Brain microvascular endothelial cell (primary cell): ENCODE results near the gene GPR155.
"Not testable (repeated sequence)": the region's sequence is repeated elsewhere in the genome, so short reads cannot be mapped to it uniquely, and the experiment has no call there.

Experiments used
- DNase-seq: peaks from one replicate; pipeline ENCODE4 v3.0.0-alpha.2; 2020
- H3K27ac ChIP-seq: fragments of 250-450 bp; sonication (Bioruptor Pico); 2 replicates; pipeline ENCODE4 v1.5.1; 2020; ENCODE audit warnings: mild to moderate bottlenecking, moderate library complexity
- H3K27me3 ChIP-seq: fragments of 250-450 bp; sonication (Bioruptor Pico); replicated peaks from 2 replicates; pipeline ENCODE4 v1.5.1; 2020; ENCODE audit warnings: mild to moderate bottlenecking
- H3K36me3 ChIP-seq: fragments of 250-450 bp; sonication (Bioruptor Pico); replicated peaks from 2 replicates; pipeline ENCODE4 v1.5.1; 2020; ENCODE audit warnings: mild to moderate bottlenecking
- H3K4me3 ChIP-seq: 2 replicates; pipeline ENCODE4 v1.5.1; 2011; ENCODE audit warnings: low read depth, mild to moderate bottlenecking, control low read depth, low read length, moderate library complexity
- in situ Hi-C: cut with HindIII; loops from 2 replicates; pipeline ENCODE4 v1.10.0; 2017; ENCODE audit warnings: low sequenced_read_pairs, low pct_ligation_motif_present
- TF ChIP-seq, protein P1 (sequence below): IDR thresholded peaks from 2 replicates; pipeline ENCODE4 v1.5.1; 2011; ENCODE audit warnings: low read depth, mild to moderate bottlenecking, moderate library complexity, low read length, control low read depth, inconsistent platforms; ENCODE audit errors: missing control alignments

The GPR155 gene

DNA sequence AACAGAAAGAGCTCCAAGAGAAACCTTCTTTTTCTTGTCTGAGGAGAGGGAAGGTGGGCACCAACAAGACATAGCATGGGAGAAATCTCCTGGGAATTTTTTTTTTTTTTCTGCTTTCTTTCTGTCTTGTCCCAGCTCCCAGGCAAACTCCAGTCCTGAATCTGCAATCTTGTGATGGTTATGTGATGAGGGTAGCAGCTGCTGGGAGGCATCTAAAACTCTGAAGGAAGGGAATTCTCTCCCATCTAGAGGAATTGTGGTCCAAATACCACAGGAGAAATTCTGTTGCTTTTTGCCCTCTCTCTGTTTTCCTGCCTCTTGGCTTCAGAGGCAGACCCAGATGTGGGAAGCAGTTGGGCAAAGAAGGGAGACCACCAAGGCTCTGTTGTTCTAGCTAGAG lies 74.6 kb downstream of the GPR155 start:
- in situ Hi-C loops, result no loop called here
- TF ChIP-seq, protein P1, sequence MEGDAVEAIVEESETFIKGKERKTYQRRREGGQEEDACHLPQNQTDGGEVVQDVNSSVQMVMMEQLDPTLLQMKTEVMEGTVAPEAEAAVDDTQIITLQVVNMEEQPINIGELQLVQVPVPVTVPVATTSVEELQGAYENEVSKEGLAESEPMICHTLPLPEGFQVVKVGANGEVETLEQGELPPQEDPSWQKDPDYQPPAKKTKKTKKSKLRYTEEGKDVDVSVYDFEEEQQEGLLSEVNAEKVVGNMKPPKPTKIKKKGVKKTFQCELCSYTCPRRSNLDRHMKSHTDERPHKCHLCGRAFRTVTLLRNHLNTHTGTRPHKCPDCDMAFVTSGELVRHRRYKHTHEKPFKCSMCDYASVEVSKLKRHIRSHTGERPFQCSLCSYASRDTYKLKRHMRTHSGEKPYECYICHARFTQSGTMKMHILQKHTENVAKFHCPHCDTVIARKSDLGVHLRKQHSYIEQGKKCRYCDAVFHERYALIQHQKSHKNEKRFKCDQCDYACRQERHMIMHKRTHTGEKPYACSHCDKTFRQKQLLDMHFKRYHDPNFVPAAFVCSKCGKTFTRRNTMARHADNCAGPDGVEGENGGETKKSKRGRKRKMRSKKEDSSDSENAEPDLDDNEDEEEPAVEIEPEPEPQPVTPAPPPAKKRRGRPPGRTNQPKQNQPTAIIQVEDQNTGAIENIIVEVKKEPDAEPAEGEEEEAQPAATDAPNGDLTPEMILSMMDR, result no peak
- no peak overlapping the region for H3K27ac ChIP-seq

DNA sequence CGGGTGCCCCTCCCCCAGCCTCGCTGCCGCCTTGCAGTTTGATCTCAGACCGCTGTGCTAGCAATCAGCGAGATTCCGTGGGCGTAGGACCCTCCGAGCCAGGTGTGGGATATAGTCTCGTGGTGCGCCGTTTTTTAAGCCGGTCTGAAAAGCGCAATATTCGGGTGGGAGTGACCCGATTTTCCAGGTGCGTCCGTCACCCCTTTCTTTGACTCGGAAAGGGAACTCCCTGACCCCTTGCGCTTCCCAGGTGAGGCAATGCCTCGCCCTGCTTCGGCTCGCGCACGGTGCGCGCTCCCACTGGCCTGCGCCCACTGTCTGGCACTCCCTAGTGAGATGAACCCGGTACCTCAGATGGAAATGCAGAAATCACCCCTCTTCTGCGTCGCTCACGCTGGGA lies 76.8 kb downstream of the GPR155 start:
- H3K27ac ChIP-seq, H3K36me3 ChIP-seq, H3K4me3 ChIP-seq, DNase-seq, H3K27me3 ChIP-seq, in situ Hi-C loops: not testable (repeated sequence)

More for the DNA sequence above, 74.6 kb downstream of the GPR155 start:
- no peak for DNase-seq
- no peaks in the 10 kb centered on the region for H3K36me3 ChIP-seq
- H3K4me3 ChIP-seq, result no peak overlapping the region
- no peaks in the 10 kb centered on the region for H3K27me3 ChIP-seq

DNA sequence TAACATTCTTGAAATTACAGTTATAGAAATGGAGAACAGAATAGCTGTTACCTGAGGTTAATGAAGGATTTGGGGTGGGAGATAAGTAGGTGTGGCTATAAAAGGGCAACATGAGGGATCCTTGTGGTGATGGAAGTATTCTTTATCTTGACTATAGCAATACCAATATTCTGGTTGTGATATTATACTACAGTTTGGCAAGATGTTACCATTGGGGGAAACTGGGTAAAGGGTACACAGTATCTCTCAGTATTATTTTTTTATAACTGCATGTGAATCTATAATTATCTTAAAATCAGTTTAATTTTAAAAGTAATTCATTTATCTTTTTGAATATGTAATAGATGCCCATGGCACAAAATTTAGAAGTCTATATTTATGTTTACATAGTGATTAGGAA lies 83.2 kb downstream of the GPR155 start:
- in situ Hi-C loops, result no loop called here
- no peaks in the 10 kb centered on the region for H3K27me3 ChIP-seq
- H3K36me3 ChIP-seq, result no peaks in the 10 kb centered on the region
- H3K4me3 ChIP-seq, result no peak overlapping the region
- TF ChIP-seq, protein P1, result no peak
- no peak for DNase-seq
- H3K27ac ChIP-seq, result no peak overlapping the region

DNA sequence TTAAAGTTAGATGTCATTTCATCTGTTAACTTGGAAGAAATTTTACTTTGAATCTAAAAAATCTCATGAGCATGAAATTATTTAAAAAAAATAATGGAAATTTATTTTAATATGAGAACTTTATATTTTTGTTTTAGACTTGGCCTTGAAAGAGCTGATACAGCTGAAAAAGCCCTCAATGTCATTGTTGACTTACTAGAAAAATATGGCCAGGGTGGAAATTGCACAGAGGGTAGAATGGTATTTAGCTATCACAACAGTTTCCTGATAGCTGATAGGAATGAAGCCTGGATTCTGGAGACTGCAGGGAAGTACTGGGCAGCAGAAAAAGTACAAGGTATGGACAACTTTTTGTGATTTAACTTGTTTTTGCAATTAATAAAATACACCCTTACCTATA lies 86.0 kb downstream of the GPR155 start:
- no peaks in the 10 kb centered on the region for H3K36me3 ChIP-seq
- in situ Hi-C loops, result no loop called here
- H3K4me3 ChIP-seq, result no peak overlapping the region
- H3K27ac ChIP-seq, result no peak overlapping the region
- no peaks in the 10 kb centered on the region for H3K27me3 ChIP-seq
- no peak for DNase-seq
- TF ChIP-seq, protein P1, result no peak

DNA sequence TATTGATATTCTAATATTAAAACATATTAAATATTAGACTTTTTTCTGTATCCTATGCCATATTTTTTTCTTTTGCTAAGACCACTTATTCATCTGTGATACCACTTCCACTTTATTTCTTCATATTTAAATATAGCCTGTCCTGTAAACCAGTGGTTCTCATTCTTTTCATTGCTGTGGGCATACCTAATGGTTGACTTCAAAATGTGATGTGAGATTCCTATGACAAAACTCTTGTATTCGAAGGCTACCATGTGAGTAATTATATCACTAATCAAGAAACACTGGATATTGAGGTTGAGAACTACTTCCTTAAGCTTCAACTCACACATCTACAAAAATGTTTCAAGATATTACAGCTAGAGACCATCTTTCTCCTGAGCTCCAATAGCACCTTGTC lies 87.7 kb downstream of the GPR155 start:
- Histone ChIP-seq H3K4me3 (no peak overlapping the region), H3K27me3 (no peaks in the 10 kb centered on the region), H3K27ac (no peak overlapping the region), H3K36me3 (no peaks in the 10 kb centered on the region)
- DNase-seq, result no peak
- TF ChIP-seq, protein P1, result no peak
- in situ Hi-C loops, result no loop called here

DNA sequence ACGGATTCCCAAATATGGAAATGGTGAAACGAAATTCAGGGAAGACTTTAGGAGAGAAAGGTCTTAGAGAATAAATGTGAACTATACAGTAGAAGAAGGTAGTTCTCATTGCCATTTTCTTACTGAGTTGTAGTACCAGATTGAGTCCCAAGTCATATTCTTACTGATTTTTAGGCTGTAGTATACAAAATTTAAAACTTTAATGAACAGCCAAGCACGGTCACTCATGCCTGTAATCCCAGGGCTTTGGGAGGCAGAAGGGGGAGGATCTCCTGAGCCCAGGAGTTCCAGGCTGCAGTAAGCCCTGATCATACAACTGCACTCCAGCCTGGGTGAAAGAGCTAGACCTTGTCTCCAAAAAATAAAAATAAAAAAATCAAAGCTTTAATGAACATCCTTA lies 89.1 kb downstream of the GPR155 start:
- TF ChIP-seq, protein P1, result no peak
- in situ Hi-C loops, result no loop called here
- no peak for DNase-seq

More for the DNA sequence above, 89.1 kb downstream of the GPR155 start:
- no peaks in the 10 kb centered on the region for H3K36me3 ChIP-seq
- H3K4me3 ChIP-seq, result no peak overlapping the region
- no peaks in the 10 kb centered on the region for H3K27me3 ChIP-seq
- no peak overlapping the region for H3K27ac ChIP-seq
